Kidney (tissue), 14 donors: ENCODE results near the gene ACTN4. TPM values are rescaled to one million over a fixed set of nuclear protein-coding genes. Genes with fewer than 3 reads are reported as not detected.

ENCODE experiments used
- DNase-seq, 5 donors: peaks; one replicate each; pipeline ENCODE4 v3.0.0-alpha.2; 2013 to 2020
- FAIRE-seq: peaks from 2 replicates; lab custom pipeline; 2012; peaks lifted over from hg19 to GRCh38; lab: Jason Lieb, UNC
- H3K27ac ChIP-seq, 2 donors: one replicate each; pipeline ENCODE4 v1.7.0; 2013; ENCODE audit warnings: low read depth in 2 of 2, low read length in 2 of 2, inconsistent platforms in 1 of 2
- H3K27me3 ChIP-seq: one replicate; pipeline ENCODE4 v1.7.1; 2013; ENCODE audit warnings: low read length, inconsistent platforms; ENCODE audit not compliant: control insufficient read depth, insufficient read depth
- H3K36me3 ChIP-seq, 3 donors: one replicate each; pipeline versions ENCODE4 v1.7.0 to v1.7.1; 2013; ENCODE audit warnings: low read length in 3 of 3, control low read depth in 1 of 3, inconsistent platforms in 1 of 3; ENCODE audit not compliant: insufficient read depth in 3 of 3, control insufficient read depth in 2 of 3
- H3K4me1 ChIP-seq, 3 donors: one replicate each; pipeline versions ENCODE4 v1.7.0 to v1.7.1; 2013; ENCODE audit warnings: low read length in 3 of 3, inconsistent platforms in 1 of 3, low read depth in 1 of 3; ENCODE audit not compliant: control insufficient read depth in 2 of 3, insufficient read depth in 2 of 3
- H3K4me3 ChIP-seq, 3 donors: one replicate each; pipeline versions ENCODE4 v1.7.0 to v1.8.1; 2013; ENCODE audit warnings: low read length in 3 of 3, control low read depth in 1 of 3, inconsistent platforms in 1 of 3
- H3K9ac ChIP-seq, 3 donors: one replicate each; pipeline versions ENCODE4 v1.7.0 to v1.7.1; 2013; ENCODE audit warnings: low read length in 3 of 3, control low read depth in 1 of 3, inconsistent platforms in 1 of 3
- H3K9me3 ChIP-seq, 3 donors: one replicate each; pipeline versions ENCODE4 v1.7.0 to v1.7.1; 2013; ENCODE audit warnings: low read length in 3 of 3, control low read depth in 1 of 3, inconsistent platforms in 1 of 3; ENCODE audit not compliant: control insufficient read depth in 2 of 3, insufficient read depth in 1 of 3
- intact Hi-C: fragments of 100-400 bp; cut with DNase I; formaldehyde crosslinking; loops from one replicate; pipeline ENCODE4 v1.11.1; 2022
- polyA plus RNA-seq: library from polyadenylated mRNA; stranded (reverse); fragments of 350-450 nt; fragmentation: Illumina TruSeq; extraction: RNeasy Lipid Tissue Mini Kit (QIAGEN cat#74804); gene quantifications from one replicate; pipeline ENCODE4 v1.2.3, GENCODE V29; 2014; ENCODE audit warnings: low read depth, low replicate concordance; ENCODE audit not compliant: insufficient read depth
- total RNA-seq: library from RNA; stranded (reverse); fragmentation: NEBNext Ultra II Directional; extraction: Animal tissue kit (Norgen Biotek cat#: 25700); gene quantifications from one replicate; pipeline ENCODE4 v1.2.1, GENCODE V29; 2021
- TF ChIP-seq, protein P1 (sequence below): IDR thresholded peaks from 3 replicates; pipeline ENCODE4 v1.5.1; 2012; ENCODE audit warnings: mild to moderate bottlenecking, moderate library complexity, borderline replicate concordance; ENCODE audit not compliant: insufficient read depth; ENCODE audit errors: extremely low read depth
- donor health status: control.
- donor health status: control.
- donor health status: control.
- donor health status: control.
- donor health status: control.
- donor health status: DM: yes; HTN: yes; CAD: no.
- donor health status: Normal renal cell carcinoma (clear cell type).

Gene ACTN4
- total and polyA plus RNA-seq, 2 donors from 2014 or later, result 231 to 606 TPM

DNA sequence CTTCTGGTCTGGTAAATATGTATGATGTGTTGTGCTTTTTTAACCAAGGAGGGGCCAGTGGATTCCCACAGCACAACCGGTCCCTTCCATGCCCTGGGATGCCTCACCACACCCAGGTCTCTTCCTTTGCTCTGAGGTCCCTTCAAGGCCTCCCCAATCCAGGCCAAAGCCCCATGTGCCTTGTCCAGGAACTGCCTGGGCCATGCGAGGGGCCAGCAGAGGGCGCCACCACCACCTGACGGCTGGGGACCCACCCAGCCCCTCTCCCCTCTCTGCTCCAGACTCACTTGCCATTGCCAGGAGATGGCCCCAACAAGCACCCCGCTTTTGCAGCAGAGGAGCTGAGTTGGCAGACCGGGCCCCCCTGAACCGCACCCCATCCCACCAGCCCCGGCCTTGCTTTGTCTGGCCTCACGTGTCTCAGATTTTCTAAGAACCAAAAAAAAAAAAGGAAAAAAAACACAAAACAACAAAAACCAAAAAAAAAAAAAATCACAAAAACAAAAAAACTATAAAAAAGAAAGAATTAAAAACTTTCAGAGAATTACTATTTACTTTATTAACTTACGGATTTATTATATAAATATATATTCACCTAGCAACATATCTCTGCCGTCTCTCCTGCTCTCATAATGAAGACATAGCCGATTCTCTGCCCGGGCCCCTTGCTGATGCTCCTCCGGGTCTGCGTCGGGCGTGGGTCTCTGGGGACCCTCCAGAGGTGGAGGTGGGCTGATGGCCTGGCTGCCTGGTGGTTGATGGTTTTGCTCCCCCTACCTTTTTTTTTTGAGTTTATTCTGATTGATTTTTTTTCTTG, 82.4 kb downstream of the ACTN4 start:
- Histone ChIP-seq H3K27me3 (no peaks in the 10 kb centered on the region), H3K27ac (no peak overlapping the region), H3K36me3 (peaks cover 3 to 33% (median 20%) of the 10 kb centered on the region in 3 donors), H3K9ac (no peak overlapping the region), H3K4me3 (no peak overlapping the region), H3K9me3 (no peaks in the 10 kb centered on the region), H3K4me1 (peaks cover 0 to 26% (median 5%) of the 10 kb centered on the region in 3 donors)
- FAIRE-seq (peak; percentile 30), DNase-seq (peak in 4 of 5 donors; percentile 70 to 87 (median 82))
- TF ChIP-seq, protein P1, sequence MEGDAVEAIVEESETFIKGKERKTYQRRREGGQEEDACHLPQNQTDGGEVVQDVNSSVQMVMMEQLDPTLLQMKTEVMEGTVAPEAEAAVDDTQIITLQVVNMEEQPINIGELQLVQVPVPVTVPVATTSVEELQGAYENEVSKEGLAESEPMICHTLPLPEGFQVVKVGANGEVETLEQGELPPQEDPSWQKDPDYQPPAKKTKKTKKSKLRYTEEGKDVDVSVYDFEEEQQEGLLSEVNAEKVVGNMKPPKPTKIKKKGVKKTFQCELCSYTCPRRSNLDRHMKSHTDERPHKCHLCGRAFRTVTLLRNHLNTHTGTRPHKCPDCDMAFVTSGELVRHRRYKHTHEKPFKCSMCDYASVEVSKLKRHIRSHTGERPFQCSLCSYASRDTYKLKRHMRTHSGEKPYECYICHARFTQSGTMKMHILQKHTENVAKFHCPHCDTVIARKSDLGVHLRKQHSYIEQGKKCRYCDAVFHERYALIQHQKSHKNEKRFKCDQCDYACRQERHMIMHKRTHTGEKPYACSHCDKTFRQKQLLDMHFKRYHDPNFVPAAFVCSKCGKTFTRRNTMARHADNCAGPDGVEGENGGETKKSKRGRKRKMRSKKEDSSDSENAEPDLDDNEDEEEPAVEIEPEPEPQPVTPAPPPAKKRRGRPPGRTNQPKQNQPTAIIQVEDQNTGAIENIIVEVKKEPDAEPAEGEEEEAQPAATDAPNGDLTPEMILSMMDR, result peak; percentile 57
- intact Hi-C loops, result no loop called here

DNA sequence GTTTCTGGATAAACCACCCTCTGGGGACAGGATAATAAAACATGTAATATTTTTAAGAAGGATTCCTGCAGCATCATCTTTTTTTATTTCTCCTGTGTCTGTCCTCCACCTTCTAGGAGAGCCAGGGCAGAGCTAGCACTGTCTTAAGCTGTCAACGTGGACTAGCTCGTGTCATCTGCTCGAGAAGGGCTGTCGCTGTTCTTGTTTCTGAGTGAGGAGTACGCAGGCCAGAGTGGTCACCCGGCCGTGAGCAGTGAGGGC, 83.0 kb downstream of the ACTN4 start:
- no peaks in the 10 kb centered on the region for H3K27me3 ChIP-seq
- no peak overlapping the region for H3K4me3 ChIP-seq
- no peak for FAIRE-seq
- no peaks in the 10 kb centered on the region for H3K9me3 ChIP-seq
- H3K27ac ChIP-seq, result no peak overlapping the region
- H3K4me1 ChIP-seq, result peaks cover 0 to 26% (median 5%) of the 10 kb centered on the region in 3 donors
- intact Hi-C loops, result no loop called here
- DNase-seq, result no peak
- no peak overlapping the region for H3K9ac ChIP-seq
- TF ChIP-seq, protein P1, result no peak
- H3K36me3 ChIP-seq, result peaks cover 3 to 27% (median 15%) of the 10 kb centered on the region in 3 donors

DNA sequence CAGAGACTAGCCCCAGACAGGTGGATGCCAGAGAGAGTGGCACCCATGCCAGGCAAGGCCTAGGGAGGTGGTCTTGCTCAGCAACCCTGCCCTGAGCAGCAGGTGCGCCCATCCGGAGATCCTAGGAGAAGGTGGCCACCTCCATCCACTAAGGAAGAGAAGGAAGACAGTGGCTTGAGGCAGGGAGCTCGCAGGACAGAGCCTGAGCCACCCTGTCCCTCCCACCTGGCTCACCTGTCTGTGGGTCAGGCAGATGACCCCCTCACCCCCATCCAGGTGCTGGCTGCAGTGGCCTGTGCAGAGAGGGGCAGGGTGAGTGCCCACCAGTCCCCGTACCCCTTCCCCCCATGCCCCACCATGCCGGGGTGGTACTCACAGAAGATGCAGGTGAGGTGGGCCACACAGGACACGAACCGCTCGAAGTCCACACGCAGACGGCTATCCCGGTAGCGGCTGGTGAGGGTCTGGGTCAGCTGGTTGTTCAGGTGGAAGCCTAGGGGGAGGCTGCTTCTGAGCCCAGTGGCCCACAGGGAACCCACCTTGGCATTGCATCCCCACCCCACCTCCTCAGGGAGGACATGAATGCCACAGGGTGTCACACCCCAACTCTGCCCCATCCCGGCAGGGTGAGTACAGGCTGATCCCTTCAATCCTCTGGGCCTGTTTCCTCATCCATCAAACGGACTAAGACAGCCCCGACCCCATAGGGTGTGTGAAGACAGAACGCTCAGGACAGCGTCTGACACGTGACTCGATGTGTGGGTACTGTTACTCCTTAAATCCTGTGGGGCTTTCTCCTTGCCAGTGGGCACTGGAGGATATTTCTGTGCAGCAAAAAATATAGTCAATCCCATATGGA, 83.5 kb downstream of the ACTN4 start:
- peaks cover 3 to 25% (median 12%) of the 10 kb centered on the region in 3 donors for H3K36me3 ChIP-seq
- H3K27ac ChIP-seq, result peak overlapping the region; percentile 73 to 82
- no peaks in the 10 kb centered on the region for H3K9me3 ChIP-seq
- H3K4me1 ChIP-seq, result peaks cover 0 to 24% (median 5%) of the 10 kb centered on the region in 3 donors
- TF ChIP-seq, protein P1, result no peak
- no peaks in the 10 kb centered on the region for H3K27me3 ChIP-seq
- no peak overlapping the region for H3K4me3 ChIP-seq
- no peak for FAIRE-seq
- peak in 2 of 5 donors; percentile 51 to 75 for DNase-seq
- intact Hi-C loops, result no loop called here
- peak overlapping the region in 1 of 3 donors; percentile 3 for H3K9ac ChIP-seq
